ENCODE data around the gene PRAC2. TPM values are rescaled to one million over a fixed set of nuclear protein-coding genes. Genes with fewer than 3 reads are reported as not detected.
A peak's percentile ranks its signal among the peaks of the same experiment; 100 is the strongest.

PRAC2 gene
- total RNA-seq = not detected

DNA sequence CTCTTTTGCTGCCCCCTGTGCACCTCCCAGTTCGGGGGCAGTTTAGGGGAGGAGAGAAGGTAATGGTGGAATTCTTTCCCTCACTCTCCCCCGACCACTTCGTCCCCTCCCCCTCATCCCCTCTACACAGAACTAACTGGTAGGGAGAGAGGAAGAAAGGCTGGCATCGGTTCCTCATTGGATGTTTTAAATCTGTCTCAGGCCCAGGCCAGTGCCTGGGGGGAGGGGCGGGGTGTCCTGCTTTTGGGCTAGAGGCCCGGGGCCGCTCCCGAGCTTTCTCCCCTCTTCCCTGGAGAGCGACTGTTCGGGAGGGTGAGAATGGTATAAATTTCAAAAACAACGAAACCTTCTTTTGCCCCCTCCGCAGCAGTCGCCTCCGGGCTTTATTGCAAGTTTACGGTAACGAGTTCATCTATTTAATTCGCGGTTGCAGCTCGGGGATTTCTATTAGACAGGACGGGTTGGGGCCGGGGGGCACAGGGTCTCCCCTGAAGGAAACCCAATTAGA, at the start of gene PRAC2:
Gene PRAC2, plus strand, starts transcription at position 271 of the 508 bp plus-strand sequence. CDS start 1,226 bp downstream, outside the sequence.
- intact Hi-C loops (cut with DNase I) = no loop called here
- DNase-seq (ENCODE audit: extremely low spot score) = no peak
- no peak for TF ChIP-seq EP300 (IDR thresholded peaks at IDR 0.05)
- no peak for TF ChIP-seq POLR2A (IDR thresholded peaks at IDR 0.05; ENCODE audit: low read depth)
- TF ChIP-seq, protein P1, sequence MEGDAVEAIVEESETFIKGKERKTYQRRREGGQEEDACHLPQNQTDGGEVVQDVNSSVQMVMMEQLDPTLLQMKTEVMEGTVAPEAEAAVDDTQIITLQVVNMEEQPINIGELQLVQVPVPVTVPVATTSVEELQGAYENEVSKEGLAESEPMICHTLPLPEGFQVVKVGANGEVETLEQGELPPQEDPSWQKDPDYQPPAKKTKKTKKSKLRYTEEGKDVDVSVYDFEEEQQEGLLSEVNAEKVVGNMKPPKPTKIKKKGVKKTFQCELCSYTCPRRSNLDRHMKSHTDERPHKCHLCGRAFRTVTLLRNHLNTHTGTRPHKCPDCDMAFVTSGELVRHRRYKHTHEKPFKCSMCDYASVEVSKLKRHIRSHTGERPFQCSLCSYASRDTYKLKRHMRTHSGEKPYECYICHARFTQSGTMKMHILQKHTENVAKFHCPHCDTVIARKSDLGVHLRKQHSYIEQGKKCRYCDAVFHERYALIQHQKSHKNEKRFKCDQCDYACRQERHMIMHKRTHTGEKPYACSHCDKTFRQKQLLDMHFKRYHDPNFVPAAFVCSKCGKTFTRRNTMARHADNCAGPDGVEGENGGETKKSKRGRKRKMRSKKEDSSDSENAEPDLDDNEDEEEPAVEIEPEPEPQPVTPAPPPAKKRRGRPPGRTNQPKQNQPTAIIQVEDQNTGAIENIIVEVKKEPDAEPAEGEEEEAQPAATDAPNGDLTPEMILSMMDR (IDR thresholded peaks at IDR 0.05) = no peak
- no peak for TF ChIP-seq POLR2AphosphoS5 (IDR thresholded peaks at IDR 0.05)
- WGBS = 8% methylated on average over 21 of the region's 21 CpGs
- peak within 1 kb of the TSS in 2 of 4 donors; percentile 5 to 12 for H3K4me3 ChIP-seq
- H3K27me3 ChIP-seq = peaks cover 16 to 100% (median 100%) of the 10 kb centered on the region in 4 donors
- no peaks in the 10 kb centered on the region for H3K36me3 ChIP-seq
- H3K27ac ChIP-seq (replicated peaks in 1 of 4) = no peak within 1 kb of the TSS
- peaks cover 26 to 60% (median 43%) of the 10 kb centered on the region in 4 donors for H3K4me1 ChIP-seq
- no peaks in the 10 kb centered on the region for H3K9me3 ChIP-seq

DNA sequence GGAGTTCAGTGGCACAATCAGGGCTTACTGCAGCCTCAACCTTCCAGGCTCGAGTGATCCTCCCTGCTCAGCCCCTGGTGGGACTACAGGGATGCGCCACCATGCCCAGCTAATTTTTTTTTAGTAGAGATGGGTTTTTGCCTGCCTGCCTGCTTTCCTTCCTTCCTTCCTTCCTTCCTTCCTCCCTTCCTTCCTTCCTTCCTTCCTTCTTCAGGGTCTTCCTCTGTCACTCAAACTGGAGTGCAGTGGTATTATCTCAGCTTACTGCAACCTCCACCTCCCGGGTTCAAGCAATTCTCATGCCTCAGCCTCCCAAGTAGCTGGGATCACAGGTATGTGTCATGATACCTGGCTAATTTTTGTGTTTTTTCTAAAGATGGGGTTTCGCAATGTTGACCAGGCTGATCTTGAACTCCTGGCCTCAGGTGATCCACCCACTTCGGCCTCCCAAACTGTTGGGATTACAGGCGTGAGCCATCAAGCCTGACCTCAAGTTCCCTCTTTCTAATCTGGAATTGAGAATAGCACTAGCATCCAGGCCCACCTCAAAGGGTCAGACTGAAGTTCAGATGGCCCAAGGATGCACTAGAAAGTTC, 45.9 kb upstream of the PRAC2 start:
- H3K27me3 ChIP-seq = peaks cover 0 to 68% (median 7%) of the 10 kb centered on the region in 4 donors
- DNase-seq (ENCODE audit: extremely low spot score) = no peak
- H3K36me3 ChIP-seq = no peaks in the 10 kb centered on the region
- intact Hi-C loops (cut with DNase I) = loop anchor here (5.0 kb wide), 2 partner anchors 200 to 360 kb away; no protein-coding TSS in a partner anchor
- no peak for TF ChIP-seq POLR2AphosphoS5 (IDR thresholded peaks at IDR 0.05)
- TF ChIP-seq EP300 (IDR thresholded peaks at IDR 0.05) = no peak
- no peak for TF ChIP-seq POLR2A (IDR thresholded peaks at IDR 0.05; ENCODE audit: low read depth)
- TF ChIP-seq, protein P1 (IDR thresholded peaks at IDR 0.05) = no peak
- H3K4me1 ChIP-seq = peaks cover 1 to 13% (median 11%) of the 10 kb centered on the region in 4 donors
- H3K4me3 ChIP-seq = no peak overlapping the region
- 75% methylated on average over 6 of the region's 6 CpGs for WGBS
- no peak overlapping the region for H3K27ac ChIP-seq (replicated peaks in 1 of 4)
- no peaks in the 10 kb centered on the region for H3K9me3 ChIP-seq

DNA sequence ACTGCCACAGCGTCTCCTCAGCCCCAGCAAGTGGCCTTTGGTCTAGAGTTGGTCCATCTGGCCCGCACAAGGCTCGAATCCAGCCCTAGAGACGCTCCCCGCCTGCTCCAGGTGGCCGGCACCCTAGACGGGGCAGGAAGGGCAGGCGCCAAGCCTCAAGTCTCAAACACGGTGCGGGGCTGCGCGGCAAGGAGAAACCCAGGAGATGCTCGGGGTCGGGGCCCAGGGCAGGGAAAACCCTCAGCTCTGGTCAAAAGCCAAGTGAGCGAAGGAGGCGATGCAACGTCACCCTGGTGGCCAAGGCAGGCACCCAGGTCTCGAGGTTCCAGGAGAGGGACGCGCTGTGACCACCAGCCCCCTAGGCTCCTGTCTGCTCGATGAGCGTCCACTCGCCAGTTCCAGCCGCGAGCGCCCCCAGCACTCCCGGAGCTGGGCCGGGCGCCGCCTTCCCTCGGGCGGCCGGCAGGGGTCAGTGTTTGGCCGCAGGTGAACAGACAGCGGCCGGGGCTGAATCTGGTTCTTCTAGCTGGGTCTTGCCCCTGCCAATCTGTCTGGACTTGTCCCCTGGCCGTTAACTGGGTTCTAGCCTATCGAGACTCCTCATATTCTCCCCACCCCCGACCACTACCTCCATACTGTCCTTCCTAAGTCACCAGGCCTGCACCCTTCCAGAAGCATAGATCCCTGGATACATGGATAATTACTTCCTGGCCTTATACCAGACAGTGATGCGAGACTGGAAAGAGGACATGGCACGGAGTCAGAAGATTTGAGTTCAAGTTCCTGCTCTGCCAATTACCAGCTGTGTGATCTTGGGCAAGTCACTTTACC, 44.6 kb upstream of the PRAC2 start:
- Histone ChIP-seq H3K27me3 (peaks cover 0 to 72% (median 9%) of the 10 kb centered on the region in 4 donors), H3K4me3 (peak overlapping the region in 1 of 4 donors; percentile 21), H3K27ac (replicated peaks in 1 of 4) (no peak overlapping the region), H3K9me3 (no peaks in the 10 kb centered on the region), H3K36me3 (no peaks in the 10 kb centered on the region), H3K4me1 (peaks cover 0 to 9% (median 8%) of the 10 kb centered on the region in 4 donors)
- TF ChIP-seq, protein P1 (IDR thresholded peaks at IDR 0.05) = peak; percentile 83 to 95 (median 93)
- TF ChIP-seq EP300 (IDR thresholded peaks at IDR 0.05) (no peak), POLR2AphosphoS5 (IDR thresholded peaks at IDR 0.05) (no peak), POLR2A (IDR thresholded peaks at IDR 0.05; ENCODE audit: low read depth) (no peak)
- no peak for DNase-seq (ENCODE audit: extremely low spot score)
- intact Hi-C loops (cut with DNase I) = loop anchor here (5.0 kb wide), 2 partner anchors 199 to 359 kb away; no protein-coding TSS in a partner anchor
- 8% methylated on average over 31 of the region's 41 CpGs for WGBS

DNA sequence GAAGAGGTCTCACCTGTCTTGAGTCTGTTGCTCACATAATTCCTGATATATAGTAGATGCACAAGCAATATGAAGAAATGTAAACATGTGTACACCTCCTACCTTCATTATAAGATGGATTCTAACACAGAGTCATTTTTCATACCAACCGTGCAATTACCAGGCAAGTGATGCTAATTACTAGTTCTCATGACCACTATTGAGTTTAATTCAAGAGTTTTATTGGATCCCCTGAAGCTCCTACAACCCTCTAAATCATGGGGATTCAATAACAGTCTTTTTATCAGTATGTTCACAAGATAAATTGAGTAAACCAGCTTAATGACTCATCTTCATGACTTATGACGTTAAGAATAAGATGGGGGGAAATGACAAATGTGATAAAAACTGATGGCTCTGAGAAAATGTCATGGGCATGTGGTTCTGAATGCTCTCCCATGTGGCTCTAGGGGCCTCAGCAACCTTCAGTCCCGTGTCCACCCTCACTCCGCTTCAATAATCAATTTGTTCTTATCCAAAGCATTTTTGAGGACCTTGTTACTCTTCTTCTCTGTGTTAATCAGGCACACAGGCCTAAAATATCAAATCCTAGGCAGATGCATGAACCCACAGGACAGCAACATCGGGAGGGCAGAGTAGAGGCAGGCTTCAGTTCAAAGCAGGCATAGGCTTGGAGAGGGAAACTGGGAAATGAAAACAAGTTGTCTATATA, 43.4 kb upstream of the PRAC2 start:
- Histone ChIP-seq H3K36me3 (no peaks in the 10 kb centered on the region), H3K4me1 (peaks cover 0 to 9% (median 8%) of the 10 kb centered on the region in 4 donors), H3K27me3 (peaks cover 0 to 69% (median 9%) of the 10 kb centered on the region in 4 donors), H3K9me3 (no peaks in the 10 kb centered on the region), H3K27ac (replicated peaks in 1 of 4) (no peak overlapping the region), H3K4me3 (no peak overlapping the region)
- 75% methylated on average over 5 of the region's 5 CpGs for WGBS
- DNase-seq (ENCODE audit: extremely low spot score) = no peak
- no peak for TF ChIP-seq EP300 (IDR thresholded peaks at IDR 0.05)
- no peak for TF ChIP-seq POLR2AphosphoS5 (IDR thresholded peaks at IDR 0.05)
- TF ChIP-seq, protein P1 (IDR thresholded peaks at IDR 0.05) = no peak
- TF ChIP-seq POLR2A (IDR thresholded peaks at IDR 0.05; ENCODE audit: low read depth) = no peak
- intact Hi-C loops (cut with DNase I) = loop anchor here (5.0 kb wide), 2 partner anchors 198 to 358 kb away; no protein-coding TSS in a partner anchor
